Left hindlimb (tissue), 1 donor: ENCODE data around the gene CHST3.
"Not testable (repeated sequence)": the region's sequence is repeated elsewhere in the genome, so short reads cannot be mapped to it uniquely, and the experiment has no call there.

Experiments used
- DNase-seq: peaks from one replicate; pipeline ENCODE4 v3.0.0-alpha.2; 2018

Gene CHST3, protein sequence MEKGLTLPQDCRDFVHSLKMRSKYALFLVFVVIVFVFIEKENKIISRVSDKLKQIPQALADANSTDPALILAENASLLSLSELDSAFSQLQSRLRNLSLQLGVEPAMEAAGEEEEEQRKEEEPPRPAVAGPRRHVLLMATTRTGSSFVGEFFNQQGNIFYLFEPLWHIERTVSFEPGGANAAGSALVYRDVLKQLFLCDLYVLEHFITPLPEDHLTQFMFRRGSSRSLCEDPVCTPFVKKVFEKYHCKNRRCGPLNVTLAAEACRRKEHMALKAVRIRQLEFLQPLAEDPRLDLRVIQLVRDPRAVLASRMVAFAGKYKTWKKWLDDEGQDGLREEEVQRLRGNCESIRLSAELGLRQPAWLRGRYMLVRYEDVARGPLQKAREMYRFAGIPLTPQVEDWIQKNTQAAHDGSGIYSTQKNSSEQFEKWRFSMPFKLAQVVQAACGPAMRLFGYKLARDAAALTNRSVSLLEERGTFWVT

DNA sequence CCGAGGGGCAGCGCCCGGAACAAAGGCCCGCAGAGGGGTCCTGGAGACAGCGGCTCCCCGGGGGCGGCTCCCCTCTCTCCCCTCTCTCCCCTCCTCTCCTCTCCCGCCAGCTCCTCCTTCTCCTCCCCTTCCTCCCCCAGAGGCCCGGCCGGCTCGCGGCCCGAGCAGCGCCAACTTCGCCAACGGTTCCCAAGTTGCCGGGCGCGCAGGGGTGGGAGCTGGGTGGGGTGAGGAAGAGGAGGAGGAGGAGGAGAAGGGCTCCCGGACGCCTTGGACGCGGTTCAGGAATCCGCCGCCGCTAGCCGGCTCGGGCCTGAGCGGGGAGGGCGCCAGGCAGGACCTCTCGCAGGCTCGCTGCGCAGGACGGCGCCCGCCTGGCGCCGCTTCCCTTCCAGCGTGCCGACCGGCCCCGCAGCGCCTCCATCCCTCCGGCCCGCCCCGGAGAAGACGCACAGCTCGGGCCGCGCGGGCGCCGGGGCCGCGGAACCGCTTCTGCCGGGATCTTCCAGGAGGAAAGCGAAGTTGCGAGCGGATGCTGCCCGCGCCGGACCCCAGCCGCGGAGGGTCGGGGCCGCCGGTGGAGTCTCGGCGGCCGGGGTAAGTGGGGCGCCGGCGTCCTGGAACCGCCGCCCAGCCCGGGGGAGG is at the start of gene CHST3:
Gene CHST3 (plus strand): TSS at position 298 of the 645 bp plus-strand sequence. CDS start 41,448 bp downstream, outside the sequence.
- DNase-seq: peak; percentile 81

DNA sequence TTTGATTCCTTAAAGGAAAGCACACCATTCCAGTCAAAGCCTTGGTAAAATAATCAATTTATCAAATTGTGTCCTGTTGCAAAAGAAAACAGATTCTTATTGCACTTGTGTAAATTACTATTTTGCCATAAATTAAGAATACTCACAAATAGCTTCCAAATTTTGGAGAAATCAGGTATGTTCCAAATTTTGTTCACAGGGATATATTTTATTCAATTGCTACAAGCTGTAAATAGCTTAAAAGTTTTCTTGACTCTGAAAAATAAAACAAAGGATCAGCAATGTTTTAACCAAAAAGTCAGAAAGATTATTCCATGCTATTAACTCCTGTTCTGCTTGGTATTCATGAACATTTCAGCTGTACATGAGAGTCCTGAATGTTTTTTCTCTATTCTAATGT is 47.4 kb upstream of the CHST3 start:
- DNase-seq: no peak

DNA sequence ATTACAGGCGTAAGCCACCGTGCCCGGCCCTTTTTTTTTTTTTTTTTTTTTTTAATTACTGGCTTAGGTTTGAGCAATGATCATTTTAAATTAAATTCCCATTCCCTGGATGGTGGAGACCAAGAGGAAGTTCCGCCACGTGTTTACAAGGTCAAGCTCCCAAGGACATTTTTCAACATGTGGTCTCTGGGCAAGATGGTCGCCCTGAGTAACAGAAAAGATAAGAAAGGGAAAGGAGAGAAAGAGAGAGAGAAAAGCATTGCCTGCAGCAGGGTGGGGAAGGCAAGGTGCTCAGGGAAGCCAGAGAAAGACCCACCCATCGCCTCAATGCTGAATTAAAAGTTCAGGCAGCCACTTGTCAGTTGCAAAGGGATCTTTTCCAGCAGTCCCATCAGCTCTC is 45.2 kb upstream of the CHST3 start:
- no peak for DNase-seq

DNA sequence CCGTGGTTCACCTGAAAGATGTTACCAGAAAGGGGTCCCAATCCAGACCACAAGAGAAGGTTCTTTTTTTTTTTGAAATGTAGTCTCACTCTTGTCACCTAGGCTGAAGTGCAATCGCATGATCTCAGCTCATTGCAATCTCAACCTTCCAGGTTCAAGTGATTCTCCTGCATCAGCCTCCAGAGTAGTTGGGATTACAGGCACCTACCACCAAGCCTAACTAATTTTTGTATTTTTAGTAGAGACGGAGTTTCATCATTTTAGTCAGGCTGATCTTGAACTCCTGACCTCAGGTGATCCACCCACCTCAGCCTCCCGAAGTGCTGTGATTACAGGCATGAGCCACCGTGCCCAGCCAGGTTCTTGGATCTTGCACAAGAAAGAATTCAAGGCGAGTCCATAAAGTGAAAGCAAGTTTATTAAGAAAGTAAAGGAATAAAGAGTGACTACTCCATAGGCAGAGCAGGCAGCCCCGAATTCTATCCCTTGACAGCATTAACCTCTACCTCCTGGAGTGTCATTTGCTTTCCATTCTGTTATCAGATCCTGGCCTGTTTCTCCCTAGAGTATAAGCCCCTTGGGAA is 44.1 kb upstream of the CHST3 start:
- not testable (repeated sequence) for DNase-seq

DNA sequence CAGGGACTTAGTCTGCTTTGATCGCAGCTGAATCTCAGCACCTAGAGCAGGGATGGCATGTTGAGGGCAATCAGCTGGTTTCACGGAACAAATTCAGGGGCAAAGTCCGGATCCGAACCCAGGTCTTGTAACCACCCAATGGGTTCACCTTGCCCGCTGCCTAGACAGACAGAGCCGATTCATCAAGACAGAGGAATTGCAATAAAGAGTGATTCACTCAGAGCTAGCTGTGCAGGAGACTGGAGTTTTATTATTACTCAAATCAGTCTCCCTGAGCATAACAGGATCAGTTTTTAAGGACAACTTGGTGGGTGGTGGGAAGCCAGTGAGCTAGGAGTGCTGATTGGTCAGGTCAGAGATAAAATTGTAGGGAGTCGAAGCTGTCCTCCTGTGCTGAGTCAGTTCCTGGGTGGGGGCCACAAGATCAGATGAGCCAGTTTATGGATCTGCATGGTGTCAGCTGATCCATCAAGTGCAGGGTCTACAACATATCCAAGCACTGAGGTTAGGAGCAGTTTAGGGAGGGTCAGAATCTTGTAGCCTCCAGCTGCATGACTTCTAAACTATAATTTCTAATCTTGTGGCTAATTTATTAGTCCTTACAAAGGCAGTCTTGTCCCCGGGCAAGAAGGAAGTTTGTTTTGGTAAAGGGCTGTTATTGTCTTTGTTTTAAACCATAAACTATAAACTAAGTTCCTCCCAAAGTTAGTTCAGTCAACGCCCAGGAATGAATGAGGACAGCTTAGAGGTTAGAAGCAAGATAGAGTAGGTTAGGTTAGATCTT is 43.5 kb upstream of the CHST3 start:
- no peak for DNase-seq

DNA sequence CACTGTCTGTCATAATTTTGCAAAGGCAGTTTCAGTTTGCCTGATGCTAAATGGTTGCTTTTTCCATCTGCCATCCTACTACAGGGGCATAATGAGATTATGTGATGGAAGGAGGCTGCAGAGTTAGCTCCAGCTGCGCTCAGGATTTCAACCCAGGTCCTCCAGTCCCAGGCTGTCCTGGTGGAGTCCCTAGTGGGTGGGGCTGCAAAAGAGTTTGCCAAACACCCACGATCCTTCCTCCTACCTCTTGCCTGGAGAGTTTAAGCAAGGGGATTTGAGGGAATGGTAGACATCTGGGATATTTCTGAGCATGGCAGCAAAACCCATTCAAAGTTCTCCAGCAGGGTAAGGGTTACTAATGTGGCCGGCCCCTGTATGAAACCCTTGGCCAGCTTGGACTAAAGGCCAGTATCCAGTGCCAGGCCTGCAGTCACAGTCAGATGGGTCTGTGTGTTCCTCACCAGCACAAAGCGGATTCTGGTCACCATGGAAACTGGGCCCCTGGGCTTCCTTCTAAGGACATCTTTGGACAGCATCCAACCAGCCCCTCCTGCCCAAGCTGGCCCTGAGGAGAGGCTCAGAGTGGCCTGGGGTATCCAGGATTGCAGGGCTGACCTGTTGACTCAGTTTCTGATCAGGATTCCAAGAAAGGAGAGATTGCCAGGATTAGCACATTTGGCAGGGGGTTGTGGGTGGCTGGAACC is 42.7 kb upstream of the CHST3 start:
- peak; percentile 77 for DNase-seq

DNA sequence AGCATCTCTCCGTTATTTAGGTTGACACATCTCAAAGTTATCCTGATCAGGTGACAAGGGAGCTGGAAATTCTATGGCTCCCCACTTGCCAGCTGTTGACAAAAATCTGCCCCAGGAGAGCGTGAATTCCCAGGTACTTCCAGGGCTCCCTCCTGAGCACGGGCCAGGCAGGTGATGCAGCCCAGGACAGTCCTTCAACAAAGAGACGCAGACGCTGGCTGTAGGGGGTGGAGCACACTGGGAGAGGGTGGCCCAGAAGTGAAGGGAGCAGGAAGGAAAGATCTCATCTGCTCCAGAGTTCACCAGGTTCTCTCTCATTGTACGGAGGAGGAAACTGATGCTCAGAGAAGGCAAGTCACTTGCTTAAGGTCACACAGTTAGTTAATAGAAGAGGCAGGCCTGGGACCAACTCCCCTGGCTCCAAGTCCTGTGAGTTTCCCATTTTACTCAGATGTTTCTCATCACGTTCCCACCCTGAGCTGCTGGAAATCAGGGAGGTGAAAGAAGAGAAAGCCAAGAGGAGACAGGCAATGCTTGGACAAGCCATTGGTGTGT is 41.0 kb upstream of the CHST3 start:
- DNase-seq: no peak

DNA sequence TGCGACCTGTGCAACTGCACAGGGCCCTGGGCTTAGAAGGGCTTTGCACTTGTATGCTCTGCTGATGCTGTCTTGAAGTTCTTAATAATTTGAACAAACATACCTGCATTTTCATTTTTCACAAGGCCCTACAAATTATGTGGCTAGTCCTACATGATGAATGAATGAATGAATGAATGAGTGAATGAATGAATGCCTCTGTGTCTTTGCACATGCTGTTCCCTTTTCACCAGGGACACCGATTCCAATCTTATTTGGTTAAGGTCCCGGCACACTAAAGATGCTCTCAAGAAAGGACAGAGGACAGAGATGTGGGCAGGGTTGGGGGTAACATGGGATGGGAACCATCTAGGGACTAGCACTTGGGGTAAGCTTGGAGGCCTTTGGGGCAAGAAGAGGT is 39.4 kb upstream of the CHST3 start:
- DNase-seq: no peak

DNA sequence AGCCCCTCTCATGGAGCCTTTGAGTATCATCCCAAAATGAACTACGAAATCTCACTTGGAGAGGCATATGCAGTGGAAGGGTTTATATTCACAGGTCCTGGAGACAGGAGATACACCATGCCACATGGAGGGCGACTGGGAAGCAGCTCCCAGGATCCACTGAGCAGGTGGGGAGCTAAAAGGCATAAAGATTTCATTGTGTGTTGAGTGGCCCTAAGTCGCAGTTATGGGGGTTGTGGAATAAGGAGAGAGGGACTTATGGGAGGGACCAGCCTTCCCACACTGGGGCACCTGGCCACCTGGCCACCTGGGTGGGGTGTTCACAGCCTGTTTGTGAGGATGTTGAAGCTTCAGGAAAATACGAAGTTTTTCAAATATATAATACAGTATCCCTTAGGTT is 37.0 kb upstream of the CHST3 start:
- DNase-seq: no peak

DNA sequence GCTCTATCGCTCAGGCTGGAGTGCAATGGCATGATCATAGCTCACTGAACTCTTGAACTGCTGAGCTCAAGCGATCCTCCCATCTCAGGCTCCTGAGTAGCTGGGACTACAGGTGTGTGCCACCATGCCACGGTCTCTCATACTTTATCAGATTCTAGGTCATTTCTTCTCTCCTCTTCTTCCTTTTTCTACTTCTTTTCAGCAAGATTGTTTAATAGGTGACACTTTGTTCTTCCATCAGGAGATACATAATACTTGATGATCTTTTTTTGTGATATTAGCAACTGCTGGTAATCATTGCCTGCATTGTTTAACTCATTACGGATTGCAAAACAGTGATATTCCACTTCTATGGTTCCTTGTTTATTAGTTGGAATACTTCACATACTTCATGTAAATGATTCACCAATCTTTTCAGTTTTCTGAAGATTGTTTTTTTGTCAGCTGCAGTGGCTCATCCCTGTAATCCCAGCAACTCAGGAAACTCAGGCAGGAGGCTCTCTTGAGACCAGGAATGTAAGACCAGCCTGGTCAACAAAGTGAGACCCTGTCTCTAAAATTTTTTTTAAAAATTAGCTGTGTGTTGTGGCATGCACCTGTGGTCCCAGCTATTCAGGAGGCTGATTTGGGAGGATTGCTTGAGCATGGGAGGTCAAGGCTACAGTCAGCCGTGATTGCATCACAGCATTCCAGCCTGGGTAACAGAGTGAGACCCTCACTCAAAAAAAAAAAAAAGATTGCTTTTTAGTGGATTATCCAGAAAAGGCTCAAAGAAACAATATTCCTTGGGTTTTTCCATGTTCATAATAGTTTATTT is 36.2 kb upstream of the CHST3 start:
- no peak for DNase-seq

DNA sequence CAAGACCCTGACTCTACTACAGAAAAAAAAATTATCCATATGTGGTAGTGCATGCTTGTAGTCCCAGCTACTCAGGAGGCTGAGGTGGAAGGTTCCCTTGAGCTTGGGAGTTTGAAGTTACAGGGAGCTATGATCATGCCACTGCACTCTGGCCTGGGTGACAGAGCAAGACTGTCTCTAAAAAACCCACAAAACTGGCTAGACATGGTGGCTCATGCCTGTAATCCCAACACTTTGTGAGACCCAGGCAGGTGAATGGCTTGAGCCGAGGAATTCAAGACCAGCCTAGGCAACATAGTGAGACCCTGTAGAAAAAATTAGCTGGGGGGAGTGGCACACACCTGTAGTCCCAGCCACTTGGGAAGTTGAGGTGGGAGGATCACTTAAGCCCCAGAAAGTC is 32.9 kb upstream of the CHST3 start:
- no peak for DNase-seq

DNA sequence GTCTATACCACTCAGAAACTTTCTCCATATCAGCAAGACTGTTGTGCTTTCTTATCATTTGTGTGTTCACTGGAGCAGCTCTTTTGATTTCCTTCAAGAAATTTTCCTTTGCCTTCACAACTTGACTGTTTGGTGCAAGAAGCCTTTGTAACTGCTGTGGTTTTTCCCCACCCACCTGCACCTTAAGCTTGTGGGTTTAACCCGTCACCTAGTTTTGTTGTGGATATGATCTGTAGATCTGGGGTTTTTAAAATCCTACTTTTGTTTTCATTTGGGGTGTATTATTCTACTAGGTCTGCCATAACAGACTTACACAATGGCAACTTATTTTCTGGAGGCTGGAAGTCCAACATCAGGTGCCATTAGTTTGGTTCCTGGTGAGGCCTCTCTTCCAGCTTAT is 30.5 kb upstream of the CHST3 start:
- DNase-seq: no peak

DNA sequence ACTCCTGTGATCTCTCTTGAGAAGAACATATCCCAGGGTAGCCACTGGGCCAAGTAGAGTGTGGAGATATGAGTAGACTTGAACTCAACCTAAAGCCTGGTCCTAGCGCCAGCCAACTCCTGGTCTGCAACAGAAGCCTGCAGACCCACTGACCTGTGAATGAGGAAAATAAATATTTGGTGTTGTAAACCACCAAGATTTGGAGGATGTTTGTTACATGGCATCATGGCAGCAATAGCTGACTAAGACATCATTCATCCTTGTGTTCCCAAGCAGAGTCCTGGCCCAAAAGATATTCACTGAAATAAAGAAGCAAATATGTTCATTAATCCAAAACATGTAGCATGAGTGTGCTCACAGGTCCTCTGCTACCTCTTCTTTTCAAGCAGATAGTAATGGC is 26.0 kb upstream of the CHST3 start:
- DNase-seq: no peak

DNA sequence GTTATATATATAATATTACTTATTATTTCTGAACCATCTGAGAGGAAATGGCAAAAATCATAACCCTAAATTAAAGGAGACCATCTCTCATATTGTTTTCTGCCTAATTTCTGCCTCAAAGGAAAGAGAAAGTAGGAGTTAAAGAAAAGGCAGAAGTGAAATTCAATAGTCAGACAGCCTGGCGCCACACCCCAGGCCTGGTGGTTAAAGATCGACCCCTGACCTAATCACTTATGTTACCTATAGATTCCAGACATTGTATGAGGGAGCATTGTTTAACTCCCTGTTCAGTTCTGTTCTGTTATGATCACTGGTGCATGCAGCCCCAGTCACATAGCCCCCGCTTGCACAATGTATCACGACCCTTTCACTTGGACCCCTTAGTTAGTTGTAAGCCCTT is 24.9 kb upstream of the CHST3 start:
- DNase-seq: no peak

DNA sequence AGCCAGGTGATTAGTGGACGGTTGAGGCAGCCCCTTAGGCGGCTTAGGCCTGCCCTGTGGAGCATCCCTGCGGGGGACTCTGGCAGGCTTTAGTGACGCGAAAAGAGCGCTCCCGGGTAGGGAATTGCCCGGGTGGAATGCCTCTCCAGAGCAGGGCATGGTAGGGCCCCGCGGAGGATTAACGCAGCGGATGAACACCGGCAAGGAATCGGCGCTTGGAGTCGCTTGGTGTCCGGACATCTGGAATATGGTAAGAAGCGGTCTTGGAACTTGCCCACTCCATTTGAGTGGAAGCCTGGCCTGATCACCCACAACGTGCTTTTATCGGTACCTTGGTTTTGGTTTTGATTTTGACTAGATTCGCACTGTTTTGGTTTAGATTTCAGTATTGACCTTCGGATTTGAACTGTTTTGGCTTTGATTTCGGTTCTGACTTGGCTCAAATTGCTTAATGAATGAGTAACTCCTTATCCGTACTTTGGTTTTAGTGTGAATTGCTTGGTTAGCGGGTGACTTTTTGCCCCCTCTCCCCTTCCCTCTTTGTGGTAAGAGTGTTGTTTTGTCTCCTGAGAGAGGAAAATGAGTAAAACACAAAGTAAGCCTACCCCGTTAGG is 24.2 kb upstream of the CHST3 start:
- DNase-seq: no peak

DNA sequence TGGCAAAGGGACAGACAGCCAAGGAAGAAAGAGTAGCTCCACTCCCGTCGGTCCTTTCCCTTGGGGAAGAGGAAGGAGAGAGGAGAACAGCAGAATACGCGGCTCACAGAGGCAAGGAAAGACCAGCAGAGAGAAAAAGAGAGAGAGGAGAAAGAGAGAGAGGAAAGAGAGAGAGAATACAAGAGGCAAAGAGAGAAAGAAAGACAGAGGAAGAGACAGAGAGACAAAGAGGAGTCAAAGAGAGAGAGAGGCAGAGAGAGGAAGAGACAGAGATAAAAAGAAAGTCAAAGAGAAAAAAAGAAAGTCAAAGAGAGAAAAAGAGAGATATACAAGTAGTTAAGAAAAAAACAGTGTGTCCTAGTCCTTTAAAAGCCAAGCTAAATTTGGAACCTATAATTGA is 23.4 kb upstream of the CHST3 start:
- no peak for DNase-seq

DNA sequence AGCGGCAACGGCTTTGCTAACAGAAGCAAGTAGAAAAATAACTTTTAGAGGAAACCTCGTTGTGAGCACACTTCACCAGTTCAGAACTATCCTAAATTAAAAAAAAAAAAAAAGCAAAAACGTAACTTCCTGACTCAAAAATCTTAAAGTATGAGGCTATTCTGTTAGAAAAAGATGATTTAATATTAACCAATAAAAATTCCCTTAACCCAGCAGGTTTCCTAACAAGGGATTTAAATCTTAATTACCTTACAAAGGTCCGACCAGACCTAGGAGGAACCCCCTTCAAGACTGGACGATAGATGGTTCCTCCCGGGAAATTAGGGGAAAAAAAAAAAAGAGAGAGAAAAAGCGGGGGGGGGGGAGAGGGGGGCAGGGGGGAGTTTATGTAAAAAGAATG is 22.9 kb upstream of the CHST3 start:
- DNase-seq: no peak

DNA sequence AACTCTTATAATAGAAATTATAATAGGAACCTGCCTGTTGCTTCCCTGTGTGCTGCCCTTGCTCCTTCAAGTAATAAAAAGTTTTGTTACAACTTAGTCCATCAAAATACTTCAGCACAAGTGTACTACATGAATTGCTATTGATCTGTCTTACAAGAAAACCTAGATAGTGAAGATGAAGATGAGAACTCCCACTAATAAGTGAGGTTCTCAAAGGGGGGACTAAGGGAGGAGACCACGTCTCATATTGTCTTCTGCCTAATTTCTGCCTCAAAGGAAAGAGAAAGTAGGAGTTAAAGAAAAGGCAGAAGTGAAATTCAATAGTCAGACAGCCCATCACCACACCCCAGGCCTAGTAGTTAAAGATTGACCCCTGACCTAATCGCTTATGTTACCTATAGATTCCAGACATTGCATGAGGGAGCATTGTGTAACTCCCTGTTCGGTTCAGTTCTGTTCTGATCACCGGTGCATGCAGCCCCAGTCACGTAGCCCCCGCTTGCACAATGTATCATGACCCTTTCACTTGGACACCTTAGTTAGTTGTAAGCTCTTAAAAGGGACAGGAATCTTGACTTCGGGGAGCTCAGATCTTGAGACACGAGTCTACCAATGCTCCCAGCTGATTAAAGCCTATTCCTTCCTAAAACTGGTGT is 18.2 kb upstream of the CHST3 start:
- no peak for DNase-seq

DNA sequence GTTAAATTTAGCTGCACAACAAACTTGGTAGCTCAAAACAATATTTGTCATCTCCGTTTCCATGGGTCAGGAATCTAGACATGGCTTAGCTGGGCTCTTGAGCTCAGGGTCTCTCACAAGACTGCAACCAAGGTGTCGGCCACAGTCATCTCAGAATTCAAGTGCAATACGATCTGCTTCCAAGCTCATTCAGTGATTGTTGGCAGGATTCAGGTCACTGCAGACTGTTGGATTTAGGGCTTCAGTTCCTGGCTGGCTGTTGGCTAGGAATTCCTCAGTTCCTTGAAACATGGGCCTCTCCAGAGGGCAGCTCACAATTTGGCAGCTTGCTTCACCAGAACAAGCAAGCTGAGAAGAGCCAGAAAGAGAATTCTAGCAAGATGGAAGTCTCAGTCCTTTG is 17.5 kb upstream of the CHST3 start:
- no peak for DNase-seq

DNA sequence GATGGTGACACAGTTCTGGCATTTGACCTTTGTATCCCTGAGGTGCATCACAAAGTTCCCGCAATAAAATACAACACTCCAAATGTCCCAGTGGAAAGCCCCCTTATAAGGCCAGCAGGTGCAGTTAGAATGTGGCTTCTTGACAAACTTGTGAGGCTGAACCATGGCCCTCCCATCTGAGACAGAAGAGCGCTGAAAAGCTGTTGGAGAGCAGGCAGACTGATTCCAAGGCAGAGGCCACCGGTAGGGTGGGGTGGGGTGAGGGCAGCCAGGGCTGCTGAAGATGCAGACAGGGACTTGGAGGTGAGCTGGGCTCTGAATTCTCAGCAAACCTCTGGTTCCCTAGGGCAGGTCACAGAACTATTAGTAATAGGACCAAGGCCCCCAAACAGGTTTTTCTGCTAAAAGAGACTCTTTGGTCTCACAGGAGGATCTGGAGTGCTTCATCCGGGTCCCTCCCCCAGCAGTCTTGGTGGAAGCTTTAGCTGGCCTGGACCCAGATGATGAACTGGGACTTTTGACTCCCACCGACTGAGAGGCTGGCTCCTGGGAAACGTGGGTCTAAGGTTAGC is 15.6 kb upstream of the CHST3 start:
- no peak for DNase-seq
